GM21619 (cell line): ENCODE results near the gene C1R.
"Not testable (repeated sequence)": the region's sequence is repeated elsewhere in the genome, so short reads cannot be mapped to it uniquely, and the experiment has no call there.

Experiments used
- ATAC-seq: cut with Tn5 transposase; IDR thresholded peaks from one replicate; pipeline ENCODE4 v1.9.1; 2021; ENCODE audit not compliant: unreplicated experiment

Gene C1R

GRCh38 chr12:7069386-7069785 is 22.9 kb downstream of the C1R start:
- no peak for ATAC-seq

DNA sequence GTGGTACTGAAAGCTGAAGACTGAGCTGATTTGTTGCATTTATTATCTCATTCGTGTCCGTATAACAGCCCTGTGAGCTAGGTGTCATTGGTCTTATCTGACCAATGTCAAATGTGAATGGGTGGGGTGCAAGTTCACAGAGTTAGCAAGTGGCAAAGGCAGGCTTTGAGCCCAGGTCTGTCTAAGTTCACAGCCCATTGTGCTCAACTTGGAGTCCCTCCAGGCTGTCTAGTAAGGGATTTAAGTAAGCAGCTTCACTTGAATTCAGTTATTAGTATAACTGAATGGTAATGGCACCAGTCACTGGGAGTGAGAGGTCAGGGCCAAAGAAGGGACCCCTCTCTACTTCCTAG is 23.3 kb downstream of the C1R start:
- no peak for ATAC-seq

- no peak for ATAC-seq
Measured at GRCh38 chr12:7068240-7068993, 23.8 kb downstream of the C1R start.

DNA sequence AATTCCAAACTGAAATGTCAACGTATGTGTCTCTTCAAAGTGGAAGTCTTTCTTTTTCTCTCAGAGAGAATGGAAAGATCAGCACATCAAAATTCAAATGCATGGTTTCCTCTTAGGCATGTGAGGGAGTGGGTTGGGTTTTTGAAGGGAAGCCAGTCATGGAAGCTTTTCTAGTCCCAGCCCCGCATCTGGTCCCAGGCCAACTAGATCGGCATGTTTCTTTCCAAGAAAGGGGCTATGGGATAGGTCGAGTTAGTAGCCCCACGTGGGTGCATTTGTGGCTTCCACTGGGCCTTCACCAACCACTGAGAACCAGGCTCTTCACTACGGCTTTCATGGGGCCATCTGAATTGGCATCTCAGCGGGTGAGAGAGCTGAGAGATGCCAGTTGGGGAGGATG is 25.1 kb downstream of the C1R start:
- no peak for ATAC-seq

DNA sequence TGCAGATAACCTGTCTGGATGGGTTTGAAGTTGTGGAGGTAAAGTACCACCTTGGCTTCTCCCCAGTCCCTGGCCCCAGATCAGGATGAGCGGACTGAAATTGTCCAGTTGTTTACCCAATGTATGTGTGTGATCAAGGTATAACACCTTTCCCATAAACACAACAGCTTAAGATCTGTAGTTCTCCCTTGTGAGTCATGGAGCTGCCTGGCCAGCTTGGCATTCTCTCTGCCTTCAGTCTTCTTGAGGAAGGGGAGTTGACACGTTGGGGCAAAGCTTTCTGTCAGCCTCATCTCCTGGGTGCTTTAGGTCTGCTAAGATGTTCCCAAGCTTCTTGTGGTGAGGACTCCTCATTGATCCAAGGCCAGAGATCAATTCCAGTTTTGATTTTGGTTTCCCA is 25.6 kb downstream of the C1R start:
- ATAC-seq: no peak

GRCh38 chr12:7065073-7065623 is 27.1 kb downstream of the C1R start:
- ATAC-seq: no peak

GRCh38 chr12:7064516-7064915 is 27.7 kb downstream of the C1R start:
- no peak for ATAC-seq

DNA sequence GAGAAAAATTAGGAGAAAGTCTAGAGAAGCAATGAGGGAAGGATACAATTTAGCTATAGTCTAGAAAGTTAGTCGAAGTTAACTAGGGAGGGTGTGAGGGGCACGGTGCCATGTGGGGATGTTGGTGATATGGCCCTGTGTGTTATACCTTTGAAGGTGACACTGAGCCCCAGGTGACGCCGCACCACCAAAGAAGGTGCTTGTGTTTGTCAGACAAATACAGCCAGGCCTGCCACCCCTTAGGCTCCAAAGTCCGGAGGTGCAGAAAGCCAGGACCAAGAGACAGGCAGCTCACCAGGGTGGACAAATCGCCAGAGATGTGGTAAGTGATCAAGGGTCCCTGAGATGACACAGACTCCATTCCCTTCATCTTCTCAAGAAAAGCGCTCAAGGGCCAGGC is 30.6 kb downstream of the C1R start:
- ATAC-seq: no peak

DNA sequence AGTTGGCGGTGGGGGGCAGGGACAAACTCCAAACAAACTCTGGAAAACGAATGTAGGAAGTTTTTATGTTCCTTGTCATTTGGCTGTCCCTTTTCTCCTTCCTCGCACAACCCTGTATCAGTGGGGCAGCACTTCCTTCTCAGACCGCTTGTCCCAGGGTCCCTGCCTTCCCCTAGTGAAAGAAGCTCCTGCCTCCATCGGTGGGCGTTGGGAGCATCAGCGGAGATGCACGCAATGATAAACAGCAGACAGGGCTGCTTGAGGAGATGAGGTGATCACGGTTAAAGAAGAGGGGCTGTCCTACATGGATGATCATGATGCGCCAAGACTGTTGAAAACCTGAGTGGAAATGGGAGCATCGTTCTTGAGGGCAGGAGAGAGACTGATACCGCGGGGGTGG is 31.1 kb downstream of the C1R start:
- no peak for ATAC-seq

- no peak for ATAC-seq
Measured at GRCh38 chr12:7060353-7060954, 31.8 kb downstream of the C1R start, which contains the start of gene C1S. Gene C1S, plus strand, starts transcription at chr12:7060718. Its CDS starts 1,195 bp downstream, at chr12:7061913.

DNA sequence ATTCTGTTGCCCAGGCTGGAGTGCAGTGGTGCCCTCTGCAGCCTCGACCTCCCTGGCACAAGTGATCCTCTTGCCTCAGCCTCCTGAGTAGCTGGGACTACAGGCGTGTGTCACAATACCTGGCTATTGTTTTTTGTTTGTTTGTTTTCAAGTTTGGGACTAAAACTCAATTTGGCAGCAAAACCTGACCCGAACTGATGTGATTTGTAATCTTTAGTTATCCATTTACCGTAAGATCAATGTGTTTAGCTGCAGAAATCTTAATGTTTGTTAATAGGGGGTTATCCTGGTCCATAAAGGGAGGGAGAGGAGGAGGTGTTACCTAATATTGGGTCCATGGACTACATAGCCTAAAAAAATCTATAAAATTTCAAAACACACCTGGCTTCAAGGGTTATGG is 32.5 kb downstream of the C1R start:
- ATAC-seq: no peak

DNA sequence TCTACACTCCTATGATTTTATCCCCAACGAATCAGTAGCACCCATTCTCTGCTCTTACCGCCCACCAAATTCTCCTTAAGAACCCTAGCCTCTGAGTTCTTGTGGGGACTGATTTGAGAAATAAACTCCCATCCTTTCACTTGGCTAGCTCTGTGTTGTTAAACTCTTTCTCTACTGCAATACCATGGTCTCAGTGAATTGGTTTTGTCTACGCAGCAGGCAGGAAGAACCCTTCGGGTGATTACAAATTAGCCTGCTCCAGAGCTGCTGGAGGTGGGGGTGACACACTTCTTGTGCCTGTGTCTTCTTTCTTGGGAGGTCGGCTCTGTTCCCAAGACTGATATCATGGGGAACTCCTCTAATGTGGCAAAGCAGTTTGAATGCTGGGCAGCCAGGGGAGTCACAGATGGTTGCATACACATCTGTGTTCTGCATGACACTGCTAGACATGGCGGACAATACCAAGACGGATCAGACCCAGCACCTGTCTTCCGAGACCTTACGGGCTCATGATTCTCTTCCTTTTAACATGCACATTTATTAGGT is 33.3 kb downstream of the C1R start:
- no peak for ATAC-seq

GRCh38 chr12:7058163-7058845 is 33.9 kb downstream of the C1R start:
- ATAC-seq: no peak

DNA sequence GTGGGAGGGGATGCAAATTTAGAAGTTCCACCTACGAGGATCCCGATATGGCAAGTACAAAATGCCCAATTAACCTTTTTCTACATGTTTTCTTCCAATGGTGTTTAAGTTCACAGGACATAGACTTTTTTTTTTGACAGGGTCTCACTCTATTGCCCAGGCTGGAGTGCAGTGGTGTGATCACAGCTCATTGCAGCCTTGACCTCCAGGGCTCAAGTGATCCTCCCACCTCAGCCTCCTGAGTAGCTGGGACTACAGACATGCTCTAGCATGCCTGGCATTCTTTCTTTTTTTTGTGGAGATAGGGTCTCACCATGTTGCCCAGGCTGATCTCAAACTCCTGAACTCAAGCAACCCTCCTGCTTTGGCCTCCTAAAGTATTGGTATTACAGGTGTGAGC is 36.5 kb downstream of the C1R start:
- ATAC-seq: not testable (repeated sequence)

DNA sequence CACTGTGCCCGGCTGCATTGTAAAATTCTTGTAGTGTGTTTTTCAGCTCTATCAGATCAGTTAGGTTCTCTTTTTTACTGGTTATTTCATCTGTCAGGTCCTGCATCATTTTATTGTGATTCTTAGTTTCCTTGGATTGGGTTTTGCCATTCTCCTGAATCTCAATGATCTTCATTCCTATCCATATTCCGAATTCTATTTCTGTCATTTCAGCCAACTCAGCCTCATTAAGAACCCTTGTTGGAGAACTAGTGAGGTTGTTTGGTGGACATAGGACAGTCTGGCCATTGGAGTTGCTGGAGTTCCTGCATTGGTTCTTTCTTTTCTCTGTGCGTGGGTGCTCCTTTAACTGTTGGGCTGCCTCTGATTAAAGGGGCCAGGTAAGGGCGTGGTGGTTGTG is 37.3 kb downstream of the C1R start:
- no peak for ATAC-seq

DNA sequence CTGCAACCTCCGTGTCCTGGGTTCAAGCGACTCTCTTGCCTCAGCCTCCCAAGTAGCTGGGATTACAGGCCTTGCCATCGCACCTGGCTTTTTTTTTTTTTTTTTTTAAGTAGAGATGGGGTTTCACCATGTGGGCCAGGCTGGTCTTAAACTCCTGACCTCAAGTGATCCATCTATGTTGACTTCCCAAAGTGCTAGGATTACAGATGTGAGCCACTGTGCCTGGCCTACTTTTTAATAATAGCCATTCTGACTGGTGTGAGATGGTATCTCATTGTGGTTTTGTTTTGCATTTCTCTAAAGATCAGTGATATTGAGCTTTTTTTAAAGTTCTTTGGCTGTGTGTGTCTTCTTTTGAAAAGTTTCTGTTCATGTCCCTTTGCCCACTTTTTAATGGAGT is 42.3 kb downstream of the C1R start:
- ATAC-seq: not testable (repeated sequence)

DNA sequence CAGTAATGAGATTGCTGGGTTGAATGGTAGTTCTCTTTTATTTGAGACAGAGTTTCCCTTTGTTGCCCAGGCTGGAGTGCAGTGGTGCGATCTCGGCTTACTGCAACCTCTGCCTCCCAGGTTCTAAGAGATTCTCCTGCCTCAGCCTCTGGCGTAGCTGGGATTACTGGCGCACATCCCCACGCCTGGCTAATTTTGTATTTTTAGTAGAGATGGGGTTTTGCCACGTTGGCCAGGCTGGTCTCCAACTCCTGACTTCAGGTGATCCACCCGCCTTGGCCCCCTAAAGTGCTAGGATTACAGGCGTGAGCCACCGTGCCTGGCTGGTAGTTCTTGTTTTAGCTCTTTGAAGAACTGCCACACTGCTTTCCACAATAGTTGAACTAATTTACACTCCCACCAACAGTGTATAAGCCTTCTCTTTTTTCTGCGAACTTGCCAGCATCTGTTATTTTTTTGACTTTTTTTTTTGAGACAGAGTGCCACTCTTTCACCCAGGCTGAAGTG is 42.7 kb downstream of the C1R start:
- ATAC-seq: not testable (repeated sequence)

DNA sequence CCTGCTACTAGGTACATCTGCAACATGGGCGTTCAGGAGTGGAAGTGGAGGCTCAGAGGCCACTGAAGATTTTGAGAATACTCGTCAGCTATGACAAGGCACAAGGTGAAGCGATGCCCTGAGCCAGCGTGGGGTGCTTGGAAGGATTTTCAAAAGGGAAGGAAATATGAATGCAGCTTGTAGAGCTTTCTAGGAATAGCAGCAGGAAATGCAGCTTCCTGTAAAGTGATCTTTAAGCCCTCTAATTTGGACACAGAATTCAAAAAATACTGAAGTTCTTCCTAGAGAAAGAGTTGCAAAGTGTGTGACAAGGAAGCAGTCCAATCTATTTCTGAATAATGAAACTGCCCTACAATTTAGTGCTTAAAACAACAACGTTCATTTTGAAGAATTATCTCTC is 44.9 kb downstream of the C1R start:
- no peak for ATAC-seq

DNA sequence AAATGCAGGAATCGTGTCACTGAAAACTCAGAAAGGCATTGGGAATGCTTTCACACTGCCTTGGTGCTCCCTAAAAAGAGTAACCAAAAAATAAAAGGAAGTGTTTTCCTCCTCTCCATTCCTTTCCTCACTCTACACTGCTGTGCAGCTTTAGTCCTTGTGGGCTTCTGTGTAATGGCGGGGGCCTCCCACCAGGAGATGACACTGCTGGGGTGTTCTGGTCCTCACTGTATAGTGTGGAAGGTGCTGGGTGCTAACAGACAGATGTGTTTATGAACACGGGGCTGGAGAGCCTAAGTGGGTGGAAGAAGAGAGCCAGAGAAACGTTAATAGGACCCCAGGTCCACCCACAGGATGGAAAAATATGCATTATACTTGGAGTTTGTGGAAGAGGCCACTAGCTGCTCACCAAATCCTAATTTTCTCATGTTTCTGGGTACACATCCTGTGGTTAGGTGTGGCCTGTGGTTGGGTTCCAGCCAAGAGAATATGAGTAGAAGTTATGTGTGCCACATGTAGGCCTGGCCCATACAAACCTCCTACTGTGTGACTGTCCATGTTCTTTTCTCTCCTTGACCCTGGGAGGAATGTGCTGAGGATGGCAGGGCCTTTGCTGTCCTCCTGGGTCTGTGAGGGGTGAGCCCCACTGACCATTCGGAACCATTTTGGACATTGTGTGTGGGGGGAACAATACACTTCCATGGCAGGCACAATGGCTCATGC is 45.7 kb downstream of the C1R start:
- no peak for ATAC-seq

GRCh38 chr12:7045913-7046312 is 46.3 kb downstream of the C1R start:
- ATAC-seq: no peak

DNA sequence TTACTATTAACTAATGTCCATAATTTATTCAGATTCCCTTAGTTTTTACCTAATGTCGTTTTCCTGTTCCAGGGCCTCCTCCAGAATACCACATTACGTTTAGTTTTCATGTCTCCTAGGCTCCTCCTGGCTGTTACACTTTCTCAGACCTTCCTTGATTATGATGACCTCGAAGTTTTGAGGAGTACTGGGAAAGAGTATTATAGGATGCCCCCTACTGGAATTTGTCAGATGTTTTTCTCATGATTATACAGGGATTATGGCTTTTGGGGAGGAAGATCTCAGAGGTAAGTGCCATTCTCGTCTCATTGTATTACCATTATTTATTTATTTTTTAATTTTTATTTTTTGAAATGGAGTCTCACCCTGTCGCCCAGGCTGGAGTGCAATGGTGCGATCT is 49.4 kb downstream of the C1R start:
- ATAC-seq: no peak
